ENCODE results near the gene TM9SF3. TPM values are rescaled to one million over a fixed set of nuclear protein-coding genes. Genes with fewer than 3 reads are reported as not detected.

TM9SF3 gene
- 10 to 100 TPM; 27.5 to 32.4 (median 31.0) TPM for total RNA-seq

GRCh38 chr10:96586419-96587263, at the start of gene TM9SF3:
TSS of gene TM9SF3 (minus strand) at chr10:96587012. CDS start at chr10:96586835, 177 bp downstream.
- H3K27me3 ChIP-seq, result no peaks in the 10 kb centered on the region
- DNase-seq, result peak; percentile 90
- peak within 1 kb of the TSS; percentile 91 to 97 (median 95) for H3K27ac ChIP-seq
- peak; percentile 89 to 92 for ATAC-seq
- intact Hi-C loops (cut with DNase I; ENCODE audit: low total_unique reads), result loop anchor here (1.0 to 2.0 kb wide), 3 partner anchors 73 to 246 kb away; partner anchors contain the start of genes LCOR and TLL2
- H3K4me1 ChIP-seq, result peaks cover 34 to 47% of the 10 kb centered on the region in 2 donors
- H3K4me3 ChIP-seq, result peak within 1 kb of the TSS; percentile 78 to 95 (median 84)
- in situ Hi-C loops (cut with MboI; ENCODE audit: low sequenced_read_pairs in 4 of 4), result no loop called here
- TF ChIP-seq POLR2A (IDR thresholded peaks at IDR 0.05), result peak; percentile 96 to 98
- TF ChIP-seq CTCF (IDR thresholded peaks at IDR 0.05 in 4 of 5, conservative IDR thresholded peaks at IDR 0.05 in 1 of 5), result peak in 2 of 5 experiments; percentile 19 to 25
- H3K9me3 ChIP-seq, result no peaks in the 10 kb centered on the region
- H3K36me3 ChIP-seq, result no peaks in the 10 kb centered on the region

- Histone ChIP-seq H3K4me1 (no peaks in the 10 kb centered on the region), H3K4me3 (no peak overlapping the region), H3K36me3 (no peaks in the 10 kb centered on the region), H3K27me3 (no peaks in the 10 kb centered on the region), H3K27ac (no peak overlapping the region), H3K9me3 (no peaks in the 10 kb centered on the region)
- TF ChIP-seq POLR2A (IDR thresholded peaks at IDR 0.05), result no peak
- no peak for TF ChIP-seq CTCF (IDR thresholded peaks at IDR 0.05 in 4 of 5, conservative IDR thresholded peaks at IDR 0.05 in 1 of 5)
- no peak for DNase-seq
- intact Hi-C loops (cut with DNase I; ENCODE audit: low total_unique reads) (no loop called here), in situ Hi-C loops (cut with MboI; ENCODE audit: low sequenced_read_pairs in 4 of 4) (no loop called here)
- no peak for ATAC-seq
Measured at GRCh38 chr10:96636551-96636950, 49.7 kb upstream of the TM9SF3 start.

- intact Hi-C loops (cut with DNase I; ENCODE audit: low total_unique reads) (no loop called here), in situ Hi-C loops (cut with MboI; ENCODE audit: low sequenced_read_pairs in 4 of 4) (no loop called here)
- Histone ChIP-seq H3K4me1 (no peaks in the 10 kb centered on the region), H3K9me3 (no peaks in the 10 kb centered on the region), H3K36me3 (no peaks in the 10 kb centered on the region), H3K27ac (no peak overlapping the region), H3K4me3 (no peak overlapping the region), H3K27me3 (no peaks in the 10 kb centered on the region)
- DNase-seq, result no peak
- no peak for ATAC-seq
- TF ChIP-seq POLR2A (IDR thresholded peaks at IDR 0.05) (no peak), CTCF (IDR thresholded peaks at IDR 0.05 in 4 of 5, conservative IDR thresholded peaks at IDR 0.05 in 1 of 5) (no peak)
Measured at GRCh38 chr10:96632974-96633710, 46.3 kb upstream of the TM9SF3 start.

GRCh38 chr10:96627292-96627691, 40.5 kb upstream of the TM9SF3 start:
- no peak for ATAC-seq
- TF ChIP-seq CTCF (IDR thresholded peaks at IDR 0.05 in 4 of 5, conservative IDR thresholded peaks at IDR 0.05 in 1 of 5) (no peak), POLR2A (IDR thresholded peaks at IDR 0.05) (no peak)

More at GRCh38 chr10:96627292-96627691, 40.5 kb upstream of the TM9SF3 start:
- intact Hi-C loops (cut with DNase I; ENCODE audit: low total_unique reads), result no loop called here
- H3K27me3 ChIP-seq, result no peaks in the 10 kb centered on the region
- H3K36me3 ChIP-seq, result no peaks in the 10 kb centered on the region
- H3K4me1 ChIP-seq, result no peaks in the 10 kb centered on the region
- H3K27ac ChIP-seq, result no peak overlapping the region
- H3K4me3 ChIP-seq, result no peak overlapping the region
- H3K9me3 ChIP-seq, result no peaks in the 10 kb centered on the region
- no peak for DNase-seq
- in situ Hi-C loops (cut with MboI; ENCODE audit: low sequenced_read_pairs in 4 of 4), result no loop called here

All from gastrocnemius medialis (tissue), 4 donors.